Panc1 (cell line): ENCODE data around the gene DPP9. TPM values are rescaled to one million over a fixed set of nuclear protein-coding genes. Genes with fewer than 3 reads are reported as not detected.

Experiments used
- ATAC-seq: fragments of 200-7000 bp; cut with Tn5 transposase; 2 replicates; pipeline ENCODE4 v1.9.1; 2020; ENCODE audit warnings: mild to moderate bottlenecking, moderate library complexity
- BruUV-seq: library from RNA; stranded (reverse); fragments of 400-500 nt; replicated peaks from 2 replicates; lab custom pipeline; 2021; lab: Mats Ljungman, UMichigan
- CTCF ChIA-PET: fragments of 300-600 bp; sonication (Branson Sonifier 250); formaldehyde crosslinking; loops from one replicate; lab custom pipeline; 2022; ENCODE audit warnings: antibody characterized with exemption; lab: Charles Lee
- POLR2A ChIA-PET: fragments of 300-600 bp; sonication (Branson Sonifier 250); formaldehyde crosslinking; loops from one replicate; lab custom pipeline; 2022; ENCODE audit warnings: antibody characterized with exemption; lab: Charles Lee
- DNase-seq: peaks from one replicate; pipeline ENCODE4 v3.0.0-alpha.2; 2010; ENCODE audit warnings: low read depth, low spot score
- H3K27ac ChIP-seq: 2 replicates; pipeline ENCODE4 v1.5.1; 2011; ENCODE audit warnings: mild to moderate bottlenecking, low read length, inconsistent platforms
- H3K27me3 ChIP-seq: fragments of 200-500 bp; sonication (Bioruptor generic); 2 replicates; pipeline ENCODE4 v1.6.0; 2014; ENCODE audit warnings: low read length, inconsistent platforms; ENCODE audit not compliant: control insufficient read depth, insufficient read depth
- H3K36me3 ChIP-seq: fragments of 200-500 bp; sonication (Bioruptor generic); 2 replicates; pipeline ENCODE4 v1.5.1; 2014; ENCODE audit warnings: inconsistent platforms, mild to moderate bottlenecking, low read length, moderate library complexity; ENCODE audit not compliant: control insufficient read depth, insufficient read depth
- H3K4me1 ChIP-seq: 2 replicates; pipeline ENCODE4 v1.5.1; 2011; ENCODE audit warnings: inconsistent platforms, mild to moderate bottlenecking, low read length, moderate library complexity; ENCODE audit not compliant: control insufficient read depth, insufficient read depth
- H3K4me3 ChIP-seq, 2 experiments: 2 replicates each; pipeline ENCODE4 v1.5.1; 2011 to 2012; ENCODE audit warnings: low read depth in 2 of 2, low read length in 2 of 2, mild to moderate bottlenecking in 2 of 2, inconsistent platforms in 1 of 2, moderate library complexity in 1 of 2
- H3K9me3 ChIP-seq: fragments of 200-500 bp; sonication (Bioruptor generic); 2 replicates; pipeline ENCODE4 v1.5.1; 2014; ENCODE audit warnings: low read depth, mild to moderate bottlenecking, inconsistent platforms, low read length, moderate library complexity; ENCODE audit not compliant: control insufficient read depth, insufficient read depth
- CTCF ChIP-seq: fragments of 450-650 bp; IDR thresholded peaks from 2 replicates; pipeline ENCODE4 v1.5.1; 2017; ENCODE audit warnings: mild to moderate bottlenecking
- POLR2AphosphoS5 ChIP-seq: IDR thresholded peaks from 2 replicates; pipeline ENCODE4 v1.6.1; 2012; ENCODE audit warnings: mild to moderate bottlenecking, low read depth, low read length, moderate library complexity
- REST ChIP-seq, 2 experiments: IDR thresholded peaks; 2 replicates each; pipeline ENCODE4 v1.6.1; 2011 to 2012; ENCODE audit warnings: low read depth in 2 of 2, control low read depth in 1 of 2, low read length in 1 of 2, mild to moderate bottlenecking in 1 of 2, moderate library complexity in 1 of 2; ENCODE audit not compliant: insufficient read depth in 1 of 2
- SIN3A ChIP-seq: IDR thresholded peaks from 2 replicates; pipeline ENCODE4 v1.6.1; 2012; ENCODE audit warnings: low read depth, mild to moderate bottlenecking, low read length, moderate library complexity, borderline replicate concordance; ENCODE audit not compliant: insufficient read depth
- TCF7L2 ChIP-seq: IDR thresholded peaks from 2 replicates; pipeline ENCODE4 v1.6.1; 2011; ENCODE audit warnings: mild to moderate bottlenecking, low read depth, low read length, inconsistent platforms
- in situ Hi-C: cut with HindIII; loops from 2 replicates; pipeline ENCODE4 v1.10.0; 2016; ENCODE audit warnings: low sequenced_read_pairs, low pct_unique_long_range_greater_than_20kb
- intact Hi-C: fragments of 100-400 bp; cut with micrococcal nuclease; formaldehyde crosslinking; loops from one replicate; pipeline ENCODE4 v1.10.0; 2022; ENCODE audit not compliant: unreplicated experiment
- total RNA-seq: library from RNA; stranded (reverse); gene quantifications from one replicate; pipeline ENCODE4 v1.2.1, GENCODE V29; 2021; ENCODE audit not compliant: unreplicated experiment

DPP9 gene
- total RNA-seq, 1 experiment from 2014 or later, result 108 TPM

- in situ Hi-C loops, result no loop called here
- no peak for DNase-seq
- H3K4me3 ChIP-seq, result peak overlapping the region; percentile 43 to 57
- ChIA-PET POLR2A (no interaction called here), CTCF (no interaction called here)
- no peak overlapping the region for H3K27ac ChIP-seq
- no peaks in the 10 kb centered on the region for H3K36me3 ChIP-seq
- intact Hi-C loops, result no loop called here
- no peaks in the 10 kb centered on the region for H3K4me1 ChIP-seq
- TF ChIP-seq SIN3A, result no peak
- no peak for TF ChIP-seq TCF7L2
- TF ChIP-seq CTCF, result no peak
- no peak for TF ChIP-seq REST (IDR thresholded peaks at IDR 0.05; ENCODE audit: insufficient read depth in 1 of 2, low read depth in 2 of 2, low read length in 1 of 2)
- no peak for TF ChIP-seq POLR2AphosphoS5
- no peak for ATAC-seq
- BruUV-seq, result no TSS peak
- no peaks in the 10 kb centered on the region for H3K9me3 ChIP-seq
- H3K27me3 ChIP-seq, result no peaks in the 10 kb centered on the region
Measured at GRCh38 chr19:4760285-4760650, 36.6 kb upstream of the DPP9 start.

GRCh38 chr19:4759388-4760284, 36.0 kb upstream of the DPP9 start:
- peak overlapping the region; percentile 43 to 57 for H3K4me3 ChIP-seq
- in situ Hi-C loops (no loop called here), intact Hi-C loops (no loop called here)
- BruUV-seq, result no TSS peak
- ATAC-seq (peak; percentile 95), DNase-seq (peak; percentile 24)
- no peaks in the 10 kb centered on the region for H3K4me1 ChIP-seq
- ChIA-PET CTCF (no interaction called here), POLR2A (no interaction called here)
- no peak for TF ChIP-seq TCF7L2
- no peak for TF ChIP-seq POLR2AphosphoS5
- peak; percentile 85; the same call in 1 of the 2 replicates for TF ChIP-seq SIN3A
- no peaks in the 10 kb centered on the region for H3K27me3 ChIP-seq
- H3K27ac ChIP-seq, result no peak overlapping the region
- no peaks in the 10 kb centered on the region for H3K36me3 ChIP-seq
- H3K9me3 ChIP-seq, result no peaks in the 10 kb centered on the region

GRCh38 chr19:4758659-4759058, 35.0 kb upstream of the DPP9 start:
- H3K27ac ChIP-seq, result no peak overlapping the region
- in situ Hi-C loops (no loop called here), intact Hi-C loops (no loop called here)
- no peaks in the 10 kb centered on the region for H3K27me3 ChIP-seq
- ATAC-seq (no peak), DNase-seq (no peak)
- TF ChIP-seq TCF7L2 (no peak), REST (IDR thresholded peaks at IDR 0.05; ENCODE audit: insufficient read depth in 1 of 2, low read depth in 2 of 2, low read length in 1 of 2) (no peak), CTCF (no peak), SIN3A (no peak), POLR2AphosphoS5 (no peak)
- H3K4me1 ChIP-seq, result no peaks in the 10 kb centered on the region
- no TSS peak for BruUV-seq
- CTCF ChIA-PET, result no interaction called here
- H3K9me3 ChIP-seq, result no peaks in the 10 kb centered on the region
- POLR2A ChIA-PET, result interaction anchor here (0.6 kb wide), 1 partner anchor 16 kb away, joined by 8 read pairs; no protein-coding TSS in a partner anchor
- no peak overlapping the region for H3K4me3 ChIP-seq
- no peaks in the 10 kb centered on the region for H3K36me3 ChIP-seq
